Neural cell (in vitro differentiated cells): ENCODE data around the gene SPTBN1. TPM values are rescaled to one million over a fixed set of nuclear protein-coding genes. Genes with fewer than 3 reads are reported as not detected.

ENCODE experiments used
- H2AFZ ChIP-seq: fragments of 200-600, 300-800 bp; sonication (generic), shearing (Covaris generic); 2 replicates; pipeline ENCODE4 v1.6.0; 2014; ENCODE audit warnings: low read depth, mild to moderate bottlenecking, antibody characterized with exemption, low read length, moderate library complexity
- H3F3A ChIP-seq: fragments of 200-600 bp; shearing (Covaris generic); 2 replicates; pipeline ENCODE4 v1.6.1; 2016; ENCODE audit warnings: mild to moderate bottlenecking, moderate library complexity, mixed read lengths, antibody characterized with exemption, low read length; ENCODE audit not compliant: insufficient read depth, poor library complexity, severe bottlenecking
- H3K27ac ChIP-seq: fragments of 200-600, 300-800 bp; sonication (generic), shearing (Covaris generic); 2 replicates; pipeline ENCODE4 v1.5.1; 2014; ENCODE audit warnings: mild to moderate bottlenecking, low read length, moderate library complexity
- H3K27me3 ChIP-seq: fragments of 300-800, 200-600 bp; sonication (generic), shearing (Covaris generic); 2 replicates; pipeline ENCODE4 v1.6.0; 2014; ENCODE audit warnings: mild to moderate bottlenecking, low read depth, low read length, moderate library complexity; ENCODE audit not compliant: insufficient read depth
- H3K36me3 ChIP-seq: fragments of 300-800, 200-600 bp; sonication (generic), shearing (Covaris generic); 2 replicates; pipeline ENCODE4 v1.5.1; 2014; ENCODE audit warnings: mild to moderate bottlenecking, antibody characterized with exemption, low read length, moderate library complexity; ENCODE audit not compliant: insufficient read depth
- H3K4me2 ChIP-seq: fragments of 300-800, 200-600 bp; sonication (generic), shearing (Covaris generic); 2 replicates; pipeline ENCODE4 v1.6.0; 2014; ENCODE audit warnings: mild to moderate bottlenecking, low read length
- H3K4me3 ChIP-seq: fragments of 300-800, 200-600 bp; sonication (generic), shearing (Covaris generic); 2 replicates; pipeline ENCODE4 v1.5.1; 2014; ENCODE audit warnings: mild to moderate bottlenecking, low read length, moderate library complexity
- H3K79me2 ChIP-seq: fragments of 200-600 bp; shearing (Covaris generic); replicated peaks from 2 replicates; pipeline ENCODE4 v1.6.0; 2014; ENCODE audit warnings: mild to moderate bottlenecking, low read length, moderate library complexity; ENCODE audit not compliant: insufficient read depth
- H3K9ac ChIP-seq: fragments of 300-800, 200-600 bp; sonication (generic), shearing (Covaris generic); 2 replicates; pipeline ENCODE4 v1.6.1; 2016; ENCODE audit warnings: mild to moderate bottlenecking, low read length, mixed read lengths
- H3K9me2 ChIP-seq: fragments of 200-600 bp; shearing (Covaris generic); 2 replicates; pipeline ENCODE4 v1.6.1; 2016; ENCODE audit warnings: mild to moderate bottlenecking, low read length, mixed read lengths; ENCODE audit not compliant: insufficient read depth
- H3K9me3 ChIP-seq: fragments of 200-600, 300-800 bp; sonication (generic), shearing (Covaris generic); 2 replicates; pipeline ENCODE4 v1.6.1; 2016; ENCODE audit warnings: mild to moderate bottlenecking, mixed run types, low read length, moderate library complexity, mixed read lengths
- H4K20me1 ChIP-seq: fragments of 200-600 bp; shearing (Covaris generic); 2 replicates; pipeline ENCODE4 v1.6.1; 2016; ENCODE audit warnings: mild to moderate bottlenecking, mixed run types; ENCODE audit not compliant: insufficient read depth
- EP300 ChIP-seq: fragments of 450-650 bp; conservative IDR thresholded peaks from 2 replicates; pipeline ENCODE4 v1.6.1; 2014; ENCODE audit warnings: antibody characterized with exemption, mild to moderate bottlenecking, moderate library complexity; ENCODE audit not compliant: poor library complexity, severe bottlenecking
- EZH2 ChIP-seq: fragments of 200-600, 300-800 bp; shearing (Covaris generic), sonication (generic); IDR thresholded peaks from 2 replicates; pipeline ENCODE4 v1.6.1; 2014; ENCODE audit warnings: antibody characterized with exemption, low read length, borderline replicate concordance, mild to moderate bottlenecking; ENCODE audit not compliant: insufficient read depth, poor library complexity, severe bottlenecking
- MXI1 ChIP-seq: fragments of 450-650 bp; conservative IDR thresholded peaks from 2 replicates; pipeline ENCODE4 v1.6.1; 2014; ENCODE audit warnings: antibody characterized with exemption, mild to moderate bottlenecking; ENCODE audit not compliant: poor library complexity, severe bottlenecking
- POLR2AphosphoS5 ChIP-seq: IDR thresholded peaks from 2 replicates; pipeline ENCODE4 v1.6.1; 2012
- RAD21 ChIP-seq: fragments of 450-650 bp; conservative IDR thresholded peaks from 2 replicates; pipeline ENCODE4 v1.6.1; 2014; ENCODE audit warnings: antibody characterized with exemption, mild to moderate bottlenecking, moderate library complexity
- SMC3 ChIP-seq: fragments of 450-650 bp; conservative IDR thresholded peaks from 2 replicates; pipeline ENCODE4 v1.6.1; 2014; ENCODE audit warnings: antibody characterized with exemption, mild to moderate bottlenecking, moderate library complexity; ENCODE audit not compliant: poor library complexity
- TAF1 ChIP-seq: IDR thresholded peaks from 2 replicates; pipeline ENCODE4 v1.6.1; 2012; ENCODE audit warnings: low read depth
- polyA plus RNA-seq: library from polyadenylated mRNA; depleted of rRNA; stranded (reverse); fragments of >200 nt; gene quantifications from 2 replicates; pipeline ENCODE4 v1.2.3, GENCODE V29; 2014
- TF ChIP-seq, protein P1 (sequence below): fragments of 450-650 bp; IDR thresholded peaks from 2 replicates; pipeline ENCODE4 v1.5.1; 2014; ENCODE audit warnings: antibody characterized with exemption, mild to moderate bottlenecking, moderate library complexity; ENCODE audit not compliant: poor library complexity, severe bottlenecking
- TF ChIP-seq, protein P2 (sequence below): IDR thresholded peaks from 2 replicates; pipeline ENCODE4 v1.6.1; 2012; ENCODE audit warnings: borderline replicate concordance

Gene SPTBN1
- polyA plus RNA-seq, 1 donor from 2014 or later = 92.1 TPM

DNA sequence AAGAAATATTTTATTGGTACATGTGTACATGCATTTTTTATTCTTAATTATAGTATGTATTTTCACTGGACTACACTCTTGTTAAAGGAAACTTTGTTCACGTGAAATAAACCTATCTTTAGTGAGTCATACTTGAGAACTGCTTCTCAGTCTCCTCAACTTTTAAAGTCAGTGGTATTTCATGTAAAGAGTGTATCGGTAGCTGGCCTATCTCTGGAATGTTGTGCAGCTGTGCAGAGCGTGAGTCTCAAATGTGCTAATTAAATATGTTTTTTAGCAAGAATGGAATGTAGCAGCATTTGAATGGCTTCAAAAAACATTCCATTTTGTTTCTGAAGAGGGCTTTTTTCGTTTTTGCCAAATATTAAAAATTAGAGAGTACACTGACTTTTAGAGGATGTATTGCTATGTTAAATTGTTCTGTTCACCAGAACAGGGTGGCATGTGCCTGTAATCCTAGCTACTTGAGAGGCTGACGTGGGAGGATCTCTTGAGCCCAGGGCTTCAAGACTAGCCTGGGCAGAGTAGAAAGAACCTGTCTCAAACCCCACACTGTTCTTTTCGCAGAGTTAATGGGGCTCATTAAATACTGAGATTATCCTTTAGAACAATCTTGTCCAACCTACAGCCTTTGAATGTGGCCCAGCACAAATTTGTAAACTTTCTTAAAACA is 14.3 kb downstream of the SPTBN1 start:
- Histone ChIP-seq H3K9me3 (no peaks in the 10 kb centered on the region), H4K20me1 (no peaks in the 10 kb centered on the region), H3K27me3 (no peaks in the 10 kb centered on the region), H3F3A (peaks cover 3% of the 10 kb centered on the region), H2AFZ (no peak overlapping the region), H3K27ac (no peak overlapping the region), H3K4me2 (no peak overlapping the region), H3K36me3 (no peaks in the 10 kb centered on the region), H3K9me2 (no peaks in the 10 kb centered on the region), H3K79me2 (peaks cover 68% of the 10 kb centered on the region), H3K9ac (no peak overlapping the region), H3K4me3 (no peak overlapping the region)
- TF ChIP-seq SMC3 (no peak), EZH2 (no peak), POLR2AphosphoS5 (no peak), EP300 (no peak), TAF1 (no peak)
- TF ChIP-seq, protein P1, sequence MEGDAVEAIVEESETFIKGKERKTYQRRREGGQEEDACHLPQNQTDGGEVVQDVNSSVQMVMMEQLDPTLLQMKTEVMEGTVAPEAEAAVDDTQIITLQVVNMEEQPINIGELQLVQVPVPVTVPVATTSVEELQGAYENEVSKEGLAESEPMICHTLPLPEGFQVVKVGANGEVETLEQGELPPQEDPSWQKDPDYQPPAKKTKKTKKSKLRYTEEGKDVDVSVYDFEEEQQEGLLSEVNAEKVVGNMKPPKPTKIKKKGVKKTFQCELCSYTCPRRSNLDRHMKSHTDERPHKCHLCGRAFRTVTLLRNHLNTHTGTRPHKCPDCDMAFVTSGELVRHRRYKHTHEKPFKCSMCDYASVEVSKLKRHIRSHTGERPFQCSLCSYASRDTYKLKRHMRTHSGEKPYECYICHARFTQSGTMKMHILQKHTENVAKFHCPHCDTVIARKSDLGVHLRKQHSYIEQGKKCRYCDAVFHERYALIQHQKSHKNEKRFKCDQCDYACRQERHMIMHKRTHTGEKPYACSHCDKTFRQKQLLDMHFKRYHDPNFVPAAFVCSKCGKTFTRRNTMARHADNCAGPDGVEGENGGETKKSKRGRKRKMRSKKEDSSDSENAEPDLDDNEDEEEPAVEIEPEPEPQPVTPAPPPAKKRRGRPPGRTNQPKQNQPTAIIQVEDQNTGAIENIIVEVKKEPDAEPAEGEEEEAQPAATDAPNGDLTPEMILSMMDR = no peak
- TF ChIP-seq, protein P2, sequence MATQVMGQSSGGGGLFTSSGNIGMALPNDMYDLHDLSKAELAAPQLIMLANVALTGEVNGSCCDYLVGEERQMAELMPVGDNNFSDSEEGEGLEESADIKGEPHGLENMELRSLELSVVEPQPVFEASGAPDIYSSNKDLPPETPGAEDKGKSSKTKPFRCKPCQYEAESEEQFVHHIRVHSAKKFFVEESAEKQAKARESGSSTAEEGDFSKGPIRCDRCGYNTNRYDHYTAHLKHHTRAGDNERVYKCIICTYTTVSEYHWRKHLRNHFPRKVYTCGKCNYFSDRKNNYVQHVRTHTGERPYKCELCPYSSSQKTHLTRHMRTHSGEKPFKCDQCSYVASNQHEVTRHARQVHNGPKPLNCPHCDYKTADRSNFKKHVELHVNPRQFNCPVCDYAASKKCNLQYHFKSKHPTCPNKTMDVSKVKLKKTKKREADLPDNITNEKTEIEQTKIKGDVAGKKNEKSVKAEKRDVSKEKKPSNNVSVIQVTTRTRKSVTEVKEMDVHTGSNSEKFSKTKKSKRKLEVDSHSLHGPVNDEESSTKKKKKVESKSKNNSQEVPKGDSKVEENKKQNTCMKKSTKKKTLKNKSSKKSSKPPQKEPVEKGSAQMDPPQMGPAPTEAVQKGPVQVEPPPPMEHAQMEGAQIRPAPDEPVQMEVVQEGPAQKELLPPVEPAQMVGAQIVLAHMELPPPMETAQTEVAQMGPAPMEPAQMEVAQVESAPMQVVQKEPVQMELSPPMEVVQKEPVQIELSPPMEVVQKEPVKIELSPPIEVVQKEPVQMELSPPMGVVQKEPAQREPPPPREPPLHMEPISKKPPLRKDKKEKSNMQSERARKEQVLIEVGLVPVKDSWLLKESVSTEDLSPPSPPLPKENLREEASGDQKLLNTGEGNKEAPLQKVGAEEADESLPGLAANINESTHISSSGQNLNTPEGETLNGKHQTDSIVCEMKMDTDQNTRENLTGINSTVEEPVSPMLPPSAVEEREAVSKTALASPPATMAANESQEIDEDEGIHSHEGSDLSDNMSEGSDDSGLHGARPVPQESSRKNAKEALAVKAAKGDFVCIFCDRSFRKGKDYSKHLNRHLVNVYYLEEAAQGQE = no peak

DNA sequence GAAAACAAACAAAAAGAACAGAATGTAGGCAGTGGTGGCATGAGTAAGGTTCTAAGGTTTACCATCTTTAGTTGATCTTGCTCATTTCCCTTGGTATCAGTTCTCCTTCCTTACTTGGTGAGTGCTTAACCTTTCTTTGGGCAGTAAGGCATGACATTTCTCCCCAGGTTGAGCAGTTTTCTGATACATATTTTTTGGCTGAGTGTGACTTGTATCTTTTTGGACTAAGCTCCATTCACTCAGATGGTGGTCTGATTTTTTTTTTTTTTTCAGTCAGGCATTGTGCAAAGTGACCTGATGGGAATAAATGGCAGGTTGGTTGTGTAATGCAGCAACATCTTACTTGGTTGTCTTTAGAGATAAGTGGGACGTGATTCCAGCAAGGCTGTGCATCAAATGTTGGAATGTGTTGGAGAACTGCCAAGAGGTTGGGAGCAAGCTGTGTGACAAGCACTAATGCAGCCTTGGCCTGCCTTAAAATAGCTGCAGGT is 15.1 kb downstream of the SPTBN1 start:
- Histone ChIP-seq H2AFZ (no peak overlapping the region), H3K9me2 (no peaks in the 10 kb centered on the region), H3K9ac (no peak overlapping the region), H4K20me1 (no peaks in the 10 kb centered on the region), H3K9me3 (no peaks in the 10 kb centered on the region), H3K4me3 (no peak overlapping the region), H3K79me2 (peaks cover 62% of the 10 kb centered on the region), H3K36me3 (no peaks in the 10 kb centered on the region), H3F3A (peaks cover 3% of the 10 kb centered on the region), H3K27me3 (no peaks in the 10 kb centered on the region), H3K4me2 (no peak overlapping the region), H3K27ac (no peak overlapping the region)
- TF ChIP-seq MXI1 = no peak
- TF ChIP-seq EZH2 = no peak
- TF ChIP-seq, protein P1 = no peak
- TF ChIP-seq EP300 = no peak
- TF ChIP-seq RAD21 = no peak
- TF ChIP-seq TAF1 = no peak
- TF ChIP-seq, protein P2 = no peak
- no peak for TF ChIP-seq POLR2AphosphoS5
- TF ChIP-seq SMC3 = no peak
